Heart right ventricle (tissue), 16 donors: ENCODE results near the gene NME8. TPM values are rescaled to one million over a fixed set of nuclear protein-coding genes. Genes with fewer than 3 reads are reported as not detected.

Source experiments
- ATAC-seq, 8 donors: fragments of 200-7000 bp; cut with Tn5 transposase; one replicate each; pipeline ENCODE4 v1.9.1; 2020; ENCODE audit warnings: mild to moderate bottlenecking in 8 of 8, moderate library complexity in 8 of 8, moderate number of reproducible peaks in 1 of 8
- DNase-seq, 2 donors: peaks; one replicate each; pipeline ENCODE4 v3.0.0-alpha.2; 2020
- H3K27ac ChIP-seq, 10 donors: fragments of 200-600 bp; sonication (generic) in 2 of 10; one replicate each; pipeline versions ENCODE4 v1.5.0 to v1.8.0; 2020 to 2022; ENCODE audit warnings: mild to moderate bottlenecking in 3 of 10
- H3K27me3 ChIP-seq, 7 donors: fragments of 200-600 bp; one replicate each; pipeline ENCODE4 v1.8.0; 2021 to 2022; ENCODE audit warnings: mild to moderate bottlenecking in 2 of 7
- H3K36me3 ChIP-seq, 9 donors: fragments of 200-600 bp; sonication (generic) in 1 of 9; one replicate each; pipeline versions ENCODE4 v1.5.0 to v1.8.0; 2020 to 2022; ENCODE audit warnings: mild to moderate bottlenecking in 2 of 9
- H3K4me1 ChIP-seq, 9 donors: fragments of 200-600 bp; sonication (generic) in 1 of 9; one replicate each; pipeline versions ENCODE4 v1.5.0 to v1.8.0; 2020 to 2022; ENCODE audit warnings: mild to moderate bottlenecking in 4 of 9
- H3K4me3 ChIP-seq, 10 donors: fragments of 200-600 bp; sonication (generic) in 2 of 10; one replicate each; pipeline versions ENCODE4 v1.5.0 to v1.8.0; 2020 to 2022; ENCODE audit warnings: mild to moderate bottlenecking in 7 of 10, moderate library complexity in 2 of 10
- H3K9me3 ChIP-seq, 11 donors: fragments of 200-600 bp in 10 of 11; sonication (generic) in 2 of 11; one replicate each; pipeline versions ENCODE4 v1.5.0 to v1.8.0; 2013 to 2022; ENCODE audit warnings: mild to moderate bottlenecking in 2 of 11, control low read depth in 1 of 11, moderate library complexity in 1 of 11
- WGBS, 2 donors: extraction: QIAGEN DNeasy Blood & Tissue Kit; methylation state at CpG; one replicate each; pipeline ENCODE4 v1.1.7; 2013; ENCODE audit warnings: inconsistent platforms in 1 of 2; 5-methylcytosine and 5-hydroxymethylcytosine counted together
- intact Hi-C, 10 donors: fragments of 100-400 bp; cut with DNase I; formaldehyde crosslinking; loops; one replicate each; pipeline versions ENCODE4 v1.11.1 to v1.14.2; 2022
- polyA plus RNA-seq, 2 donors: library from polyadenylated mRNA; stranded (reverse); fragments of 200-250 nt; gene quantifications; one replicate each; pipeline ENCODE4 v1.2.3, GENCODE V29; 2013
- total RNA-seq, 10 donors: library from RNA; stranded (reverse); fragmentation: NEBNext Ultra II Directional in 3 of 10; extraction: Animal tissue kit (Norgen Biotek cat#: 25700) in 3 of 10; gene quantifications; one replicate each; pipeline versions ENCODE4 v1.2.1 to v1.2.4, GENCODE V29; 2021 to 2023
- TF ChIP-seq, protein P1 (sequence below), 9 donors: fragments of 200-600 bp; sonication (generic) in 2 of 9; IDR thresholded peaks; one replicate each; pipeline versions ENCODE4 v1.5.0 to v1.8.0; 2021 to 2022; ENCODE audit warnings: antibody characterized with exemption in 9 of 9, mild to moderate bottlenecking in 5 of 9, moderate library complexity in 1 of 9
- donor health status: Arrhythmogenic right ventricular cardiomyopathy.
- donor health status: ischemic (EF 13 %, LVEDD 7.1; RV severe dilation, severe dysfunction).
- donor health status: healthy with polysubstance abuse.
- donor health status: DM: no; HTN: yes; CAD: no.
- donor health status: DM: no; HTN: no; CAD: no.
- donor health status: ischemic (EF 25% LVEDD 6.9; RV normal size, moderate dysfunction).
- donor health status: ischemic (EF 25% LVEDD 5.7; RV mildly dilated, moderate dysfunction).
- donor health status: healthy.
- donor health status: DM: yes; HTN: yes; CAD: no.
- donor health status: Ischemic cardiomyopathy.
- donor health status: ischemic (EF 35%, LVEDD 5.7; RV mildly dilated, moderate dysfunction).
- donor health status: nonischemic (EF 11% LVEDD 7.7; RV severe dilation, severe dysfunction).
- donor health status: DM: yes; HTN: yes; CAD: no.
- donor health status: PGD.
- donor health status: ischemic (EF 29% LVEDD 5.4; RV normal size, mild dysfunction).
- donor health status: nonischemic (EF 23%, LVEDD 6.1; RV moderate dilation, normal function).

NME8 gene
- total and polyA plus RNA-seq, 12 donors, result 0.15 to 0.19 TPM; not detected in 10

- Histone ChIP-seq H3K36me3 (no peaks in the 10 kb centered on the region), H3K4me1 (no peaks in the 10 kb centered on the region), H3K9me3 (peaks cover 0 to 40% (median 0%) of the 10 kb centered on the region in 11 donors), H3K4me3 (no peak overlapping the region), H3K27me3 (no peaks in the 10 kb centered on the region), H3K27ac (no peak overlapping the region)
- TF ChIP-seq, protein P1, sequence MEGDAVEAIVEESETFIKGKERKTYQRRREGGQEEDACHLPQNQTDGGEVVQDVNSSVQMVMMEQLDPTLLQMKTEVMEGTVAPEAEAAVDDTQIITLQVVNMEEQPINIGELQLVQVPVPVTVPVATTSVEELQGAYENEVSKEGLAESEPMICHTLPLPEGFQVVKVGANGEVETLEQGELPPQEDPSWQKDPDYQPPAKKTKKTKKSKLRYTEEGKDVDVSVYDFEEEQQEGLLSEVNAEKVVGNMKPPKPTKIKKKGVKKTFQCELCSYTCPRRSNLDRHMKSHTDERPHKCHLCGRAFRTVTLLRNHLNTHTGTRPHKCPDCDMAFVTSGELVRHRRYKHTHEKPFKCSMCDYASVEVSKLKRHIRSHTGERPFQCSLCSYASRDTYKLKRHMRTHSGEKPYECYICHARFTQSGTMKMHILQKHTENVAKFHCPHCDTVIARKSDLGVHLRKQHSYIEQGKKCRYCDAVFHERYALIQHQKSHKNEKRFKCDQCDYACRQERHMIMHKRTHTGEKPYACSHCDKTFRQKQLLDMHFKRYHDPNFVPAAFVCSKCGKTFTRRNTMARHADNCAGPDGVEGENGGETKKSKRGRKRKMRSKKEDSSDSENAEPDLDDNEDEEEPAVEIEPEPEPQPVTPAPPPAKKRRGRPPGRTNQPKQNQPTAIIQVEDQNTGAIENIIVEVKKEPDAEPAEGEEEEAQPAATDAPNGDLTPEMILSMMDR (IDR thresholded peaks at IDR 0.05), result no peak
- intact Hi-C loops, result no loop called here
- WGBS, 2 donors, result 85 to 93% methylated on average over 3 of the region's 3 CpGs
- DNase-seq (no peak), ATAC-seq (no peak)
Observed at GRCh38 chr7:37816922-37817590, 31.3 kb upstream of the NME8 start.

GRCh38 chr7:37817591-37817960 lies 30.8 kb upstream of the NME8 start:
- 68 to 69% methylated on average over 2 of the region's 2 CpGs for WGBS, 2 donors
- H3K36me3 ChIP-seq, result no peaks in the 10 kb centered on the region
- H3K27me3 ChIP-seq, result no peaks in the 10 kb centered on the region
- intact Hi-C loops, result no loop called here
- no peak overlapping the region for H3K4me3 ChIP-seq
- ATAC-seq (no peak), DNase-seq (no peak)
- no peak overlapping the region for H3K27ac ChIP-seq
- TF ChIP-seq, protein P1 (IDR thresholded peaks at IDR 0.05), result no peak
- H3K4me1 ChIP-seq, result no peaks in the 10 kb centered on the region
- H3K9me3 ChIP-seq, result peaks cover 0 to 38% (median 0%) of the 10 kb centered on the region in 11 donors

GRCh38 chr7:37817996-37818720 lies 30.2 kb upstream of the NME8 start:
- Histone ChIP-seq H3K4me1 (no peaks in the 10 kb centered on the region), H3K27me3 (no peaks in the 10 kb centered on the region), H3K4me3 (no peak overlapping the region), H3K9me3 (peaks cover 0 to 32% (median 0%) of the 10 kb centered on the region in 11 donors), H3K36me3 (no peaks in the 10 kb centered on the region), H3K27ac (no peak overlapping the region)
- TF ChIP-seq, protein P1 (IDR thresholded peaks at IDR 0.05), result no peak
- WGBS, 2 donors, result 41 to 43% methylated on average over 5 of the region's 5 CpGs
- intact Hi-C loops, result no loop called here
- ATAC-seq (no peak), DNase-seq (no peak)

- Histone ChIP-seq H3K9me3 (peaks cover 0 to 25% (median 0%) of the 10 kb centered on the region in 11 donors), H3K27me3 (no peaks in the 10 kb centered on the region), H3K4me3 (no peak overlapping the region), H3K36me3 (no peaks in the 10 kb centered on the region), H3K27ac (no peak overlapping the region), H3K4me1 (no peaks in the 10 kb centered on the region)
- WGBS, 2 donors, result 86 to 89% methylated on average over 3 of the region's 3 CpGs
- DNase-seq, result no peak
- intact Hi-C loops, result loop anchor here in 2 of 10 donors (10.0 kb wide), 2 partner anchors 186 to 306 kb away; no protein-coding TSS in a partner anchor
- no peak for ATAC-seq
- TF ChIP-seq, protein P1 (IDR thresholded peaks at IDR 0.05), result no peak
Observed at GRCh38 chr7:37820708-37821468, 27.5 kb upstream of the NME8 start.
